HuH-7.5 (cell line): Measurements from ENCODE around the gene FOXP2.
"Not testable (repeated sequence)": the region's sequence is repeated elsewhere in the genome, so short reads cannot be mapped to it uniquely, and the experiment has no call there.

Experiments
- DNase-seq: peaks from one replicate; pipeline ENCODE4 v3.0.0; 2011; ENCODE audit warnings: low spot score

FOXP2 gene

DNA sequence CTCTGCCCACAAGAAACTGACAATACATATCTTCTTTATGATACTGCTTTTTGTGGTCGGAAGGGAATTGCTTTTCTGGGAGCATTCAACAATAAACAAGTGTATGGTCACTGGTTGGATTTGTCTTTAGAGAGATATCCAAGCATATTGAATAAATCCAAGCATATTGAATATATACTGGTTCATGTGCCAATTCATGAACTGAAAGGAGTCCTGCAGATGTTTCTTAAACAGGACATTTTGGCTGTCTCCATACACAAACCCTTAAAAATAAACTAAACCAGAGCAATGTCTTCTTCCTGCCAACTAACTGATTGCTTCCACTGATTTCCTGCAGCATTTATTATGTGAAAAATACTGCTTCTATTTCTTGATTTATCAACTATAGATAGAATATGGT lies 173.9 kb downstream of the FOXP2 start:
- DNase-seq = no peak

DNA sequence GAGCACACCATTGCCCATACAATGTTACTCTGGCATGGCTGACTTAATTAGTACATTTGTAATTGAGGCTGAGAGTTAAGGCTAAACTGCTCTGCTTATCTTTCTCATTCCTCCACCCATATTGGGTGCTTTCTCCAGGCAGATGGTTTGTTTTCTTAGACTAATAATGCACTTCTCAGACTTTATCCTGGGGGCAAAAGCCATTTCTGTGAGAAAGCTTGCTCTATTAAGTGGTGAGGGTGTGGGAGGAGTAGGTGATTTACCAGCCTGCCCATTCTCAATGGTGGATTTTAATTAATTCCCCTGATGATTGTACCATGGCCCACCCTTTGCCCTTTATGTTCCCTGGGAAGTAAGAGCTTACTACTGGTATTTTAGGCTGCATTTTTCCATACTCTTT lies 174.8 kb downstream of the FOXP2 start:
- no peak for DNase-seq

DNA sequence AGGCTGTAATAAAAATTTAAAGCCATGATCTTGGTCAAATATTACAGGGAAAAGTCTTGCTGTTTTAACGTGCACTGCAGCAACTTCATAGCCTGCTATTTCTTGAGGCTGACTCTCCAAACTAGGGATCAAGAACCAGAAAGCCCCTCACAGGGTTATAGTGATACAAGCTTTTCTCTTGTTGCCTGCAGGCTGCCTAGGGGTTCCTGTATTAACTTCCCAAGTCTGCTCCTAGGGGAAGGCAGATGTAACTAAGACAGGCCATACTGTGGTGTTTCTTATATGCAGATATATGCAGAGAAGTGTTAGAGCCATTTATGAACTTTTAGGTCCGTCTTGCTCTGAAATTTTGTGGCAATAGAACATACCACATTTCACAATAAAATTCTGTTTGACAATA lies 175.7 kb downstream of the FOXP2 start:
- no peak for DNase-seq

DNA sequence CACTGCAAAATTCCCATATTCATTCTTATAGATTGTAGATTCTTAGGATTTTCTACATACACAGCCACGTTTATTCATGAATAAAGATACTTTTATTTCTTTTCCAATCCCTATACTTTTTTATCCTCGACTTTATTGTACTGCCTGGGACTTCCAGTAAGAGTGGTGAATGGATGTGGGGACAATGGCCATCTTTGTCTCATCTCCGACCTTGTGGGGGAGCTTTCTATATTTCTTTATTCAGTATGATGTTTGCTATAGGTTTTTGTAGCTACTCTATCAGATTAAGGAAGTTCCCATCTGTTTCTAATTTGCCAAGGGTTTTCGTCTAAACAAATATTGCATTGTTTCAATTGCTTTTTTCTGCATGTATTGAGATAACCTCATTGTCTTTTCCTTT lies 184.3 kb downstream of the FOXP2 start:
- no peak for DNase-seq

DNA sequence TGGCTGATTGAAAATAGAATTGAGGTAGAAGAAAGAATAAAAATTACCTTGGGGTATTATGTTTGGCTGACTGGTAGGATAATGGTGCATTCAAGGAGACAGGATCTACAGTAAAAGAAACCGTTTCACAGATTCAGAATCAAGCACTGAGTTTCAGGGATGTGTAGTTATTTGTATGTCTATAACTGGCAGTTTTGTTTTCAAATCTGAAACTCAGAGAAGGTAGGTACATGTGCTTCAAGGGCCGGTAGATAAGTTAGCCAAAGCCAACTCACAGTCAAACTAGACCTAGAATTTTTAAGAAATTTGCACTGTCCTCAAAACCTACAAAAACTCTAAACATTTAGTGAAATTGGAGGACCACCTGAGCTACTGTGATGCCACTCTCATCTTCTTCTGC lies 191.5 kb downstream of the FOXP2 start:
- no peak for DNase-seq

DNA sequence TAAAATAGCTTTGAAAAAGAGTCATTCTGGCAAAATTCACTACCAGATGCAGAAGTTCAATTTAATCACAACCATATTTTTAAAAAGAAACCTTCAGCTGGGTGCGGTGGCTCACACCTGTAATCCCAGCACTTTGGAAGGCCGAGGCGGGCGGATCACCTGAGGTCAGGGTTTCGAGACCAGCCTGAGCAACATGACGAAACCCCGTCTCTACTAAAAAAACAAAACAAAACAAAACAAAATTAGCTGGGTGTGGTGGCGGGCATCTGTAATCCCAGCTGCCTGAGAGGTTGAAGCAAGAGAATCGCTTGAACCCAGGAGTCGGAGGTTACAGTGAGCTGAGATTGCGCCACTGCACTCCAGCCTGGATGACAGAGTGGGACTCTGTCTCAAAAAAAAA lies 194.2 kb downstream of the FOXP2 start:
- DNase-seq = not testable (repeated sequence)

DNA sequence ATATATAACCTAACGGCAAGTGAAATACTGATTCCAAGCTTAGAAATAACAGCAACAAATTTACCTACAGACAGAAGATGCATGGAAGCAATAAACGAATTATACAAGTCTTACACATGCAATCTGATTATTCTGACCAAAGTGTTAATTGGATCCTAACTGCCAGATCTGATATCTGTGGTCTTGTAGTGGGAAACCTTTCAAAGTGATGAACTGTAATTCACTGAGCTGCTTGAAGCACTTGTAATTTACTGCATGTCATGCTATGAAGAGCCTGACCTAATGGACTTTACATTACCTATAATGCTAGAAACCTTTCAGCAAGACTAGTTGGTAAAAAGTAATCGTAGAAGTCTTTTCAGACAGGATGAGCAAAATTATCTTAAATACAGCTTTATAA lies 205.6 kb downstream of the FOXP2 start:
- DNase-seq = no peak

DNA sequence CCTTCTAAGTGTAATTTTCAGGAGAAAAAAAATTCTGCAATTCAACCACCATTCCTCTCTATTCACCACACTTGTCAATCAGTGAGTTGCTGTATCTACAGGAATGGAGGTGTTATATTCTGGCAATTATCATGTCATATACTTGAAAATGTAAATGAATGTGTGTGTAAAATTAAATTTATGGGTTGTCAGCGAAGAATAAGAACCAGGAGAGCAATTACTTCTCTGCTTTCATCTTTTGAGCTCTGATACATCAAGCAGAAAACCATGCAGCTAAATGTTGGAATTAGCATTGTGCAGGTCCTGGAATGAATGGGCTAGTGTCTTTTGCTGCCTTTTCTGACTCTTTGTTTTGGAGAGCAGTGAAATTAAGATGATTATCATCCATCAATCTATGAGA lies 207.6 kb downstream of the FOXP2 start:
- no peak for DNase-seq

DNA sequence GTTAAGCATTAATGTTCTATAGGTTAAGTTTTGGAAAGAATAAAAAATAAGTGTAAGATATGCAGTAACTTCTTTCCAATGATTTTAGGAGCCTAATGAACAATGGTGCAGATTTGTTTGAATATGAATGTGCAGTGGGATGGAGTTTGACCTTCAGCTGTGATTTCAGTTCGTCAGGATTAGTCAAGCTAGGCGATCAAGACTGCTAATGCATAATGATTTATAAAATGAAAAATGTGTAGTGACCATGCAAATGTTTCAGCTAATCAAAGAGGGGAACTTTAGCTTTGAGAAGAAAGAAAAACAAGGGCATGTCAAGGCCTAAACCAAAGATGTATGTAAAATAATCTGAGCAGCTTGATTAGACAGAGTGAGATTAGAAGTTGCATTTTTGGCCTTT lies 208.5 kb downstream of the FOXP2 start:
- DNase-seq = no peak

DNA sequence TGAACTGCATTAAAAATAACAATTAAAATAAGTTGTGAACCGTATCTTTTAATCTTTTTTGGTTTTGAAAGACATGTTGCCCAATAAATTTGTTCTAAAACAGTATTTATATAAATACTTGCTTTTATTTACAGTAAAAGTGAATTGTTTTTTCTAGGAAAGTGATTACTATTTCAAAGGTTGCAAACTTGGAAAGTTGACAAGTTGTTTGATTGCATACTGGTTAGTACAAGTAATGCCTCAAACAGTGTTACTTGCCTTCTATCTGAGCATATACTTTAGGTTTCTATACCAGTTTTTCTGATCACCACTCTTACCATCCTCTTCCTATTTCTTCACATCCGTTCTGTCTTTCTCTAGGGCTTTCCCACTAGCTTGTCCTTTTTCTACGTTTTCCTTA lies 212.6 kb downstream of the FOXP2 start:
- no peak for DNase-seq

DNA sequence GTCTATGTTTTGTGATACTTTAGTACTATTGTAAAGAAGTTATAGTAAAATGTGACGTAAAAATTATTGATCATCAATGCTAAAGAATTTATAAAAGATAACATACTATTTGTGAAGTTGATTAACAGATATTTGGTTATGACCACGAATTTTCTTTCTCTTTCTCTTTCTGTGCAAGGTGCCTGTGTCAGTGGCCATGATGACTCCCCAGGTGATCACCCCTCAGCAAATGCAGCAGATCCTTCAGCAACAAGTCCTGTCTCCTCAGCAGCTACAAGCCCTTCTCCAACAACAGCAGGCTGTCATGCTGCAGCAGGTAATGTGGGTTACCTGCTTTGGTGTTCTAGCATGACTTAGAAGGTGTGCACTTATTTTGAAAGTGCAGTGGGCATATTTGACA lies 213.7 kb downstream of the FOXP2 start:
- no peak for DNase-seq

DNA sequence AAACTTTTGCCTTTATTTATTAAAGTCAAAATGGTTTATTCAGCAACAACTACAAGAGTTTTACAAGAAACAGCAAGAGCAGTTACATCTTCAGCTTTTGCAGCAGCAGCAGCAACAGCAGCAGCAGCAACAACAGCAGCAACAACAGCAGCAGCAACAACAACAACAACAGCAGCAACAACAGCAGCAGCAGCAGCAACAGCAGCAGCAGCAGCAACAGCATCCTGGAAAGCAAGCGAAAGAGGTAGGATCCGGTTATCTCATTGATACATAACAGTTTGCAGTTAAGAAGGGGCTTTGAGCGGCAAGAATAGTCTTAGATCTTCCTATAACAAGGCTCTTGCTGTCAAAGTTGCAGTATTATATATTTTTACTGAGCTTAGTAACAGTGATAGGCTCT lies 215.1 kb downstream of the FOXP2 start:
- DNase-seq = no peak

DNA sequence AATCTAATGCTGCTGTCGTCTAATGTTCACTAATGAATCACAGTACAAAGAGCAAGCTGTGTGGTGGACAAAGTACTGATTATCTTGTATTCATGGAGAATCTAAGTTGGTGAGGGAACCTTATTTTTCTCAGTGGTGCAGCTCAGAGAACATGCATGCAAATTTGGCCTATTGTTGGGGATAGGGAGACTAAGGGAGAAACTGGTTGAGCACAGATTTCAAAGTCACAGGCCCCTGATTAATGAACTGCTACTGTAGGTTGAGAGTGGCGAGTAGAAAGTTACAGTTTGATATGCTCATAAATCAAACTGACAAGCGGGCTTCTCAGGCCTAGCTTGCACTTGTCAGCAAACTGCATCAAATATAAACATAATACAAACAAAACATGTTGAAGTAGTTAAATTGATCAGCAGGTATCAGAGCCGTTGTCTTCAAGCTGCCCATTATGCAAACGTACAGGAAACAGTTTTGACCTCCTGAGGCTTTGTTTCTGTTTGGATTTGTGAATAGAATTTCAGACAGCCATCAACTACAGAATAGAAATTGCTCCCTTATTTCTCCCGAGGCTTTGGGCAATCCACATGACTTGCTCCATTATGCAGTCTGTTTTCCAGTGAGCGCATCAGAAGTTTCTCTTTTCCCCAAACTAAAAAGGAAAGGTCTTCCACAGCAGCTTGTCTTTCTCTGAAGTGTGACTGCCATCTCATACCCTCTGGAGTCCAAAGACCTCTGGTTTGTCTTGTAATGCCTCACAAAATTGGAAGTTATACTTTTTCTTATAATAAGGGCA lies 215.8 kb downstream of the FOXP2 start:
- DNase-seq = no peak

DNA sequence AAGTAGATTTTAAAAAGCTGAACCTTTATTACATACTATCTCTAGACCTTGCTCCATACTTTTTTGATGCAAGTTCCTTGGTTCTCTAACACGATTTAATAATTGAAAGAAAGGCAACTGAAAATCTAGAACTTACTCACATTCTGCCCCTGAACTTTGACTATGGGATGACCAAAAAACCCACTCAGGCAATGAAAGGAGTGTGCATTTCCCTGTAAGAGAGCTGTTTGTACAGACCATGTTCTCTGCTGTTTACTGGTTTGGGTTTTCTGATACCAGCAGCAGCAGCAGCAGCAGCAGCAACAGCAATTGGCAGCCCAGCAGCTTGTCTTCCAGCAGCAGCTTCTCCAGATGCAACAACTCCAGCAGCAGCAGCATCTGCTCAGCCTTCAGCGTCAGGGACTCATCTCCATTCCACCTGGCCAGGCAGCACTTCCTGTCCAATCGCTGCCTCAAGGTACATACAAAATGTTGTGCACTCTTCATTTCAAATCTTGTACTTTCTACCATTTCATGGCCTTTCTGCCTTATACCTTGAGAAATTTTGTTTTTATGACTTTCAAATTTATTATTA lies 216.7 kb downstream of the FOXP2 start:
- DNase-seq = no peak

DNA sequence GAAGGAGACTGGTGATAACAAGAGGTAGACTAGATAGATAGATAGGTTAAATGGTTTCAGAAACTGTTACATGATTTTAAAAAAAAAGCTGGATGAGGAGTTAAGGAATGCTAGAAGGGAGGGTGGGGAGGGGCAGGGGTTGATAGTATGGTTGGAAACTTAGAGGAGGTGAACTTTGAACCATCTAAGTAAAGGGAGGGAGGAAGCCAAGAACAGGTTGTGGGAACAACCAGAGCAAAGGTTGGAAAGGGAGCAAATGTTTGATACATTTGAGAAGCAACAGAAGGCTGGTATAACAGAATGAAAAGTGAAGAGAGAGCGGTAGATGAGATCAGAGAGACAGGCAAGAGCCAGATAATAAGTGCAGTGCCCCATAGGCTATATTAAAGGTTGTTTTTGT lies 224.8 kb downstream of the FOXP2 start:
- no peak for DNase-seq

DNA sequence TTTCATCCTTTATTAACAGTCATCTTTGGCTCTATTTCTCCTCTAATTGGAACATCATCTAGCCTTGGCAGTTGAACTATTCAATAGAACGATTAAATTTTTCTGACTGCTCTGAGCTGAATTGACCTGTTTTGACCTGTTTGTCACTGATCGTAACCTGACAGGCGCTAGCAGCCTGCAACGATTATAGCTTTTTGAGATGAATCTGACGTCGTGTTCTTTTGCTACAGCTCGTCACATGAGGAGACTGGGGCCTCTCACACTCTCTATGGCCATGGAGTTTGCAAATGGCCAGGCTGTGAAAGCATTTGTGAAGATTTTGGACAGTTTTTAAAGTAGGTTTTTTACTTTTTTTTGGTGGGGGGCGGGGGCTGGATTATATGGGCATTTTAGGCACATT lies 229.8 kb downstream of the FOXP2 start:
- no peak for DNase-seq

DNA sequence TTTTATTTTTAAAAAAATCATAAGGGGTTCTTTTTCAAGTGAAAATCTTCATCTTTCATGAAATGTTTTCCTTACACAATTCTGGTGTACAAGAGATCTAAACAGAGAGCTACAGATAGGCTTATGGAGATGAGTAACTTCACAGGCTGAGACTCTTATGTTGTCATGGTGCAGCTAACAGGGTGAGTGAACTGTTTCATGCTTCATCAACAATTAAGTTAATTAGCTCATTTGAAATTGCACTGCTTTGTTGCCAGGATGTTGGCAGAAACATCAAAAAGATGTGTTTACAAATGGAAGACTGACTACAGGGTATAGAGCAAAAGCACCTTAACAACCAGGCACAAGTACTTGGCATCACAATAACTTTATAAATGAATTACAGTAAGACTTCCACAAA lies 230.8 kb downstream of the FOXP2 start:
- no peak for DNase-seq

DNA sequence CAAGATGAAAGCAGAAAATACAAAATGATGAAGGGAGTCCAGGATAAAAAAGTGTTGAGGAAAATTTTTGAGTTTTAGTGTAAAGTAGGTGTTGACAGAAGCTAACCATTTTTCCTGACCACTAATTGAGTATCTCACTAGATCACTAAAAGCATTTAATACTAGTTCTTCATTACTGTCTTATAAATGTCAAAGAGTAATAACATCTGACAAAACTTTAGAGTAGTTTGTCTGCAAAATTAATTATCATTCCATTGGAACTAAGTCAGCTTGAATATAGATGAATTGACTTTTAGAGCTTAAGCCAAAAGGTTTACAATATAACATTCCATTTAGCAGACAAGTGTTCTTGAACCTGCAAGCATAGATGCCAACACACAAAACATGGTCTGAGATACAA lies 232.9 kb downstream of the FOXP2 start:
- no peak for DNase-seq

DNA sequence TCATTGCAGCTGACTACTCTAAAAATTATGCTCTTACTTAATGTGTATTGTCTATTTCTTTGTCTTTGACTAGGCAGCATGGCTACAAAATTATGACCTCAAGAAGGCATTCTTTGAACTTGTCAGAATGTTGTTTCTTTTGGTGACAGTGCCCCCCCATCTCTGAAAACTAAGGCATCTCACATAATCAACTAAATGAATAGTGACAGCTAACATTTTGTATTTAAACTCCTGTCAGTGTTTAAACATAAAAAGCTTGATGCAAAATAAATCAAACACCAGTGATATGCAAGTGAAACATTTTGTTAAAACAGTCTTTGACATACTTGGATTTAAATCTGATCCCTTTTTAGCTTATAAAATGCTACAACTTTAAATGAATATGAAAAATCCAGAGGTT lies 233.5 kb downstream of the FOXP2 start:
- no peak for DNase-seq

DNA sequence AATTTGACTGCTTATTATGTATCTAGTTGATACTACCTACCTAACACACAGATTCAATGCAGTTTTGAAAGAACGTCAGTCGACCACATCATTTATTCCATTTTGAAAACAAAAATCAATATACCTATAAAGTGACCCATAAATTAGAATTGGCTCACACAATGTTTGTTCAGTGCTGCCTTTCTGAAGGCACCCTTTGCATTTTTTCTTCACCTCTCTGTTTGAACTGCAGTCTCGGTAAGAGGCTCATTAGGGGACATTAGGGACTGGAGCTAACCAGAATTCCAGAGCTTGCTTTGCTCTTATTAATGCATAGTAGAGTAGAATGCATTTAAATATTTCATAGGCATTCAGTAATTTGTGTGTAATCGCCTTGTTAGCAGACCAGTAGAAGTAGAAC lies 234.1 kb downstream of the FOXP2 start:
- DNase-seq = no peak

DNA sequence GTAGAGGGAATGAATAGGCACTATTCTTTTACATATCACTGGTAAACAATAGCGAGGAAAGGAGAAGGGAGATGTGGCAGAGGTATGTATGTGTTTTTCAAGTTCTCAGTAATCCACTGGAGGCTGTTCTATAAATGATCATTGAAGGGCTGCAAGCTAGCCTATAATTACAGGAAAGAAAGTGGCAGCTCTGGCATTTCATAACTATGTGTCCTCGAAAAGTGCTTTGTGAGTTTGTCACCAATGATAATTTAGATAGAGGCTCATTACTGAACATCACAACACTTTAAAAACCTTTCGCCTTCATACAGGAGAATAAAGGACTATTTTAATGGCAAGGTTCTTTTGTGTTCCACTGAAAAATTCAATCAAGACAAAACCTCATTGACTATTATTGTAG lies 235.1 kb downstream of the FOXP2 start:
- no peak for DNase-seq

DNA sequence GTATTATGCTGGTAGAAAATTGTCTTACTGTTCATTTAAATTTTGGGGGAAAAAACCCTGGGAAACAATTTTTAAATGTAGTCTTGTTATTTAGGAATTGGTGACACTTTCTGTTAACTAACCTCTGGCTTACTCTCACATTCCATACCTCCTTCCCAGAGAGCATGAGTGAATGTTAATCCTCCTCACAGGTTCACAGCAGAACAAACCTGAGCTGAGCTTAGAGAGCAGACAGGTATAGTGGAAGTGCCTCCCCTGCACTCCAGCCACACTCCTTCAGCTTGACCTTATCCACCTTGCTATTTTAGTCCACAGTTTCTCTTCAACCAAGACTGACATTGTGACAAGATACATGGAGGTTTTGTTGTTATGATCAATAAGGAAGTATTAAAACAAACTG lies 235.9 kb downstream of the FOXP2 start:
- DNase-seq = no peak

DNA sequence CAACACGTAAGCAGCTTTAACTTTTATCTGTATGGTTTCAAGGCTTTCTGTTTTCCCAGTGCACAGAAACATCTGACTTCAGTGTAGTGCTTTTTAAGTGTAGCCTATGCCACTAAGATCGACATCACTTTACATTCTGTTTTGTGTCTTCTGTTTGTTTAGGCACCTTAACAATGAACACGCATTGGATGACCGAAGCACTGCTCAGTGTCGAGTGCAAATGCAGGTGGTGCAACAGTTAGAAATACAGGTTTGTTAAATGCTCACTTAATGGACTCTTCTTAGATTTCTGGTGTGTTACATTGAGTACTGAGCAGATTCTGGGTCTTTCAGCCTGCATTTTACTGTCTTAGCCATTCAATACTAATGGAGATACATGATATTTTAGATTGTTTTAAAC lies 237.4 kb downstream of the FOXP2 start:
- DNase-seq = no peak

DNA sequence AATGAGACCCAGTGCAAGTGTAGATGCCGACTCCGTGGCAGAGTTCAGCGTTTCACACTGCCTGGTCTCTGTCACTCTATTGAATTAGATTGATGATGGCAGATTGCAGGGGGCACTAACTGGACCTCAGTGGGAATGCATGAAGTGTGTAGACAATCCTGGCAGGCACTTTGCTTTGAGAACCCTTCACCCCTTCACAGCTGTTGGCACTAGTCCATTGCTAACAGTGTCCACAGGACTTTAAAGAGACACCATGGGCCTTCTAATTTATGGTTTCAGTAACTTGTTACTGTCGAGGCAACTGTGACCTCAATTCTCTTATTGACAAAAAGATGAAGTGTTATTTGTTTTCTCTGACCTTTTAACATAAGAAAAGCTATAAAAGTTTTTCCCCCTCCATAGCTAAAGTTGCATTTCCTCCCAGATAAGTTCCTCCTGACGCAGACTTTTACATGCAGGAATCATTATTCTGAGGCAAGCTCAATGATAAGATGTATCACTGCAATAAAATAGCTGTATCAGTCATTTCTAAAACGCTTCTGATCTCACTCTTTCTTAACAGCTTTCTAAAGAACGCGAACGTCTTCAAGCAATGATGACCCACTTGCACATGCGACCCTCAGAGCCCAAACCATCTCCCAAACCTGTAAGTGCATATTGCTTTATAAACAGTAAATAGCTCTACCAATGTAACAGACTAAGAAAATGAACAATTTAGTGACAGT lies 238.9 kb downstream of the FOXP2 start:
- DNase-seq = no peak
